Activated CD8-positive, alpha-beta memory T cell treated with anti-CD3 and anti-CD28 coated beads for 1 hour (primary cell): Measurements from ENCODE around the gene BACE2.
"Not testable (repeated sequence)": the region's sequence is repeated elsewhere in the genome, so short reads cannot be mapped to it uniquely, and the experiment has no call there.

Source experiments
- DNase-seq, 2 donors: peaks; one replicate each; pipeline ENCODE4 v3.0.0-alpha.2; 2020; ENCODE audit warnings: low read depth in 1 of 2; ENCODE audit errors: extremely low read depth in 1 of 2

BACE2 gene

GRCh38 chr21:41258617-41259016, 90.7 kb downstream of the BACE2 start:
- DNase-seq, result no peak

- DNase-seq, result no peak
Observed at GRCh38 chr21:41260428-41260827, 92.5 kb downstream of the BACE2 start.

- no peak for DNase-seq
Observed at GRCh38 chr21:41267346-41267745, 99.4 kb downstream of the BACE2 start.

- no peak for DNase-seq
Observed at GRCh38 chr21:41269535-41269934, 101.6 kb downstream of the BACE2 start.

DNA sequence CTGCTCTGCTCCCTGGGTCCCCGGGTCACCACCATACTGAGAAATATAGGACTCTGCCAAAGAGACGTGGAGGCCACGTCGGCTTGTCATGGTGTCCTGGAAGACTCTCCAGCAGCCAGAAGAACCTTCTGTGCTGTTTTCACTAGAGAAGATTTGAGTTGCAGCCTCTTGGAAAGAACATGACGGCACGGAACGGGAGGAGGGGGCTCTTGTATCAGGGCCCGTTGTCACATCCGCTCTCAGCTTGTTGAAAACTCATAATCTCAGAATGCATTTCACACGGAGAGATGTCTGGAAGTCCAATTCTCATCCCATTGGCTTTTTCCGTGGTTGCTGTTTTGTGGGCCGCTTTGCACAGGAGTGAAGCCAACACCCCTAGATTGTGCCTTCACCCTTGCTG, 109.2 kb downstream of the BACE2 start:
- DNase-seq, result no peak

GRCh38 chr21:41277846-41278245, 109.9 kb downstream of the BACE2 start:
- no peak for DNase-seq

- no peak for DNase-seq
Observed at GRCh38 chr21:41280115-41280919, 112.4 kb downstream of the BACE2 start.

GRCh38 chr21:41282412-41282811, 114.5 kb downstream of the BACE2 start:
- DNase-seq, result no peak

- DNase-seq, result peak; percentile 6 to 10
Observed at GRCh38 chr21:41283211-41283818, 115.4 kb downstream of the BACE2 start.

- no peak for DNase-seq
Observed at GRCh38 chr21:41289431-41289830, 121.5 kb downstream of the BACE2 start.

GRCh38 chr21:41290106-41290799, 122.3 kb downstream of the BACE2 start:
- no peak for DNase-seq

GRCh38 chr21:41294548-41295231, 126.7 kb downstream of the BACE2 start:
- no peak for DNase-seq

DNA sequence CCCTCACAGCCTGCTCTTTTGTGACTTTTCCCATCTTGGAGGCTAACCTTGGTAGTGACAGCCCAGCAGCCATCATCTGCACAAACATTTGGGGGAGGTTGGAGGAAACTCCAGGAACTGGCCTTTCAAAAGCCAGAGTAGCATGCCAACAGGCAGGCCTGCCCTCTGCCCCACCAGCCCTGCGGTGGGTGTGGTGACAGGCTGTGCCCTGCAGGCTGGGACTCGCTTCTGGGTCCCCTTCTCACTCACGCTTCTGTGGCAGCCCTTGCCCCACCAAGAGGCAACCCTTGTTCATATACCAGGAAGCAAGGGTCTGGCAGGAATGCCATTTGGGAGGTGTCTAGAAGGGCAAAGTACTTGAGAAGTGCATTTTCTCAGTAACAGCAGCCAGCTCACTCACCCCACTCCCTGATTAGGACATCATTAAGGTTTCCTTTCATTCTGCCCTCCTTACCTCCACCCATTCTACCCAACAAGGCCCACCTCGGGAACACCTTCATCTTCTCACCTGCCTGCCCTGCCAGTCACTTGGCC, 127.8 kb downstream of the BACE2 start:
- DNase-seq, result no peak

GRCh38 chr21:41302976-41303375, 135.0 kb downstream of the BACE2 start:
- DNase-seq, result no peak

GRCh38 chr21:41304068-41304720, 136.2 kb downstream of the BACE2 start:
- no peak for DNase-seq

GRCh38 chr21:41307219-41307618, 139.3 kb downstream of the BACE2 start:
- no peak for DNase-seq

GRCh38 chr21:41313285-41314164, 145.6 kb downstream of the BACE2 start:
- not testable (repeated sequence) for DNase-seq

DNA sequence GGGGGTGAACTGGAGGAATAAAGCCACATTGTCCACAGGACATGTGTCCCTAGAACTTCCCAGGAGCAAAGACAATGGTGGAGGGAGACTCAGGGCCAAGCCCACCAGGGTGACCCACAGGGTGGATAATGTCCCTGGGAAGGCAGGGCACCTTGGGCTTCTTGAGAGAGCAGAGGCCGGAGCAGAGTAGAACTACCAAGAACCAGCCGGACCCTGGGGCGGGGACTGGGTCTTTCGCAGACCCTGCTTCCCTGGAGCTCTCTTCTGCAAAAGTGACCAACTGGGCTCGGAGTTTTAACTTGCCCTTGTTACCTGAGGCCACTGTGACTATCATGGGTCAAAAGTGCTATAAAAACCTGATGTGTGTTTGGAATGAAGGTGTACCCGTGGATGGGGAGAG, 147.8 kb downstream of the BACE2 start:
- DNase-seq, result no peak

DNA sequence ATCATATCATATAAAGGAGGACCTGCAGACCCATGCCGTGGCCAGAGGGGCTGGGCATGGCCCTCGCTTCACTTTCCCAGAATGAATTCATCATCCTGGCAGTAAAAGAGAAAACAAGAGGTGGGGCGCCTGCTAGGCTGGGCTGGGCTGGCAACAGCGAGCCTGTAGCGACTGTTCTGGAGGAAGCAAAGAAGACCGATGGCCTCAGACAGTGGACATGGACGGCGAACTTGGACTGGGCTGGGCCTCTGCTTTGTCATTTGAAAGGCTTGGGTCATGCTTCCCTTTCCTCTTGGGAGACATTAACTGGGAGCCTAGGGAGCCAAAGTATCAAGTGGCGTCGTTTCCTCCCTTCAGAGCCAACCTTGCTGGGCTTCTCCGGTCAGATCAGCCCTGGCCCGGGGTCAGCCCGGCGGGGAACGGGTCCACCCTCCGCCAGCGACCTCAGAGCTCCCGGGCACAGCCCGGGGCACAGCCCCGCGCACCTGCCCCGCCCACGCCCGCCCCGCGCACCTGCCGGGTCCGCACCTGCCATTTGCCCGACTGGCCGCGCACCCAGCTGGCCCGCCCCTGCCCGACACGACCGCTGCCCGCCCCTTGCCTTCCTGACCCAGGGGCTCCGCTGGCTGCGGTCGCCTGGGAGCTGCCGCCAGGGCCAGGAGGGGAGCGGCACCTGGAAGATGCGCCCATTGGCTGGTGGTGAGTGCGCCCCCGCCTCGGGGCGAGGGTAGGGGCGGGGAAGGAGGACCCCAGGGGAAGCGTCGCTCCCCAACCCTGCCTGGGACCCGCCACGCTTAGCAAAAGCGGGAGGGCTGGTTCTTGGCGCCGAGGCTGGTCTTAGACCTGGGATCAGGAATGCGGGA, 148.5 kb downstream of the BACE2 start, which contains the start of gene FAM3B:
Gene FAM3B, plus strand, starts transcription at position 602 of the 863 bp plus-strand sequence. Its CDS starts 79 bp downstream, at position 681.
- DNase-seq, result no peak
